GM23338 (cell line): ENCODE measurements around the gene MYO6. TPM values are rescaled to one million over a fixed set of nuclear protein-coding genes. Genes with fewer than 3 reads are reported as not detected.

Experiments used
- ATAC-seq: fragments of 200-7000 bp; cut with Tn5 transposase; 3 replicates; pipeline ENCODE4 v1.9.1; 2020
- DNase-seq: peaks from one replicate; pipeline ENCODE4 v3.0.0-alpha.2; 2015; ENCODE audit warnings: low spot score
- H2AFZ ChIP-seq: fragments of 200-600 bp; sonication (generic); 2 replicates; pipeline ENCODE4 v1.8.0; 2016; ENCODE audit warnings: antibody characterized with exemption, mild to moderate bottlenecking, moderate library complexity
- H3F3A ChIP-seq: fragments of 200-600 bp; sonication (generic); replicated peaks from 2 replicates; pipeline ENCODE4 v1.8.0; 2017; ENCODE audit warnings: antibody characterized with exemption, mixed run types, low read depth
- H3K27ac ChIP-seq: fragments of 200-600 bp; sonication (generic); 2 replicates; pipeline ENCODE4 v1.6.1; 2016; ENCODE audit warnings: low read depth
- H3K27me3 ChIP-seq: fragments of 200-600 bp; sonication (generic); 2 replicates; pipeline ENCODE4 v1.8.0; 2016; ENCODE audit warnings: mild to moderate bottlenecking, mixed run types, moderate library complexity; ENCODE audit not compliant: insufficient read depth
- H3K36me3 ChIP-seq: fragments of 200-600 bp; sonication (generic); 2 replicates; pipeline ENCODE4 v1.8.0; 2016; ENCODE audit warnings: mild to moderate bottlenecking; ENCODE audit not compliant: insufficient read depth
- H3K4me1 ChIP-seq: fragments of 200-600 bp; sonication (generic); 2 replicates; pipeline ENCODE4 v1.8.0; 2016; ENCODE audit warnings: mild to moderate bottlenecking, moderate library complexity; ENCODE audit not compliant: insufficient read depth
- H3K4me2 ChIP-seq: fragments of 200-600 bp; sonication (generic); 2 replicates; pipeline ENCODE4 v1.7.1; 2017; ENCODE audit warnings: mixed run types
- H3K4me3 ChIP-seq: fragments of 200-600 bp; sonication (generic); 2 replicates; pipeline ENCODE4 v1.6.1; 2016; ENCODE audit warnings: mixed run types
- H3K79me2 ChIP-seq: fragments of 200-600 bp; sonication (generic); replicated peaks from 2 replicates; pipeline ENCODE4 v1.8.0; 2017; ENCODE audit warnings: mild to moderate bottlenecking; ENCODE audit not compliant: insufficient read depth
- H3K9me2 ChIP-seq: fragments of 200-600 bp; sonication (generic); 2 replicates; pipeline ENCODE4 v1.8.0; 2017; ENCODE audit not compliant: insufficient read depth
- H4K20me1 ChIP-seq: fragments of 200-600 bp; sonication (generic); replicated peaks from 2 replicates; pipeline ENCODE4 v1.8.0; 2017; ENCODE audit warnings: mild to moderate bottlenecking; ENCODE audit not compliant: insufficient read depth
- H3K27ac Mint-ChIP-seq: 2 replicates; pipeline ENCODE4 v1.8.0; 2020; ENCODE audit warnings: inconsistent platforms, mild to moderate bottlenecking, moderate library complexity, mixed read lengths
- H3K27me3 Mint-ChIP-seq: 3 replicates; pipeline ENCODE4 v1.8.0; 2022; ENCODE audit warnings: low read depth, mild to moderate bottlenecking, moderate library complexity, mixed read lengths, inconsistent platforms; ENCODE audit not compliant: insufficient read depth, poor library complexity
- H3K36me3 Mint-ChIP-seq: 3 replicates; pipeline ENCODE4 v1.8.0; 2021; ENCODE audit warnings: low read depth, mild to moderate bottlenecking, inconsistent platforms, moderate library complexity, mixed read lengths
- H3K4me1 Mint-ChIP-seq: 3 replicates; pipeline ENCODE4 v1.8.0; 2020; ENCODE audit warnings: mild to moderate bottlenecking, inconsistent platforms, mixed read lengths
- H3K4me3 Mint-ChIP-seq: 3 replicates; pipeline ENCODE4 v1.8.0; 2021; ENCODE audit warnings: moderate library complexity, mild to moderate bottlenecking, inconsistent platforms, mixed read lengths
- H3K9me3 Mint-ChIP-seq: 3 replicates; pipeline ENCODE4 v1.8.0; 2020; ENCODE audit warnings: moderate library complexity, mild to moderate bottlenecking, inconsistent platforms, mixed read lengths
- CREB1 ChIP-seq: fragments of 250-450 bp; sonication (Bioruptor Pico); IDR thresholded peaks from 2 replicates; pipeline ENCODE4 v1.5.0; 2020; ENCODE audit warnings: low read depth, mild to moderate bottlenecking, moderate library complexity
- EZH2 ChIP-seq: fragments of 200-600 bp; sonication (generic); IDR thresholded peaks from one replicate; pipeline ENCODE4 v1.8.0; 2017; ENCODE audit warnings: antibody characterized with exemption, mild to moderate bottlenecking, low read depth; ENCODE audit not compliant: unreplicated experiment
- EZH2phosphoT487 ChIP-seq: fragments of 200-600 bp; sonication (generic); IDR thresholded peaks from one replicate; pipeline ENCODE4 v1.8.1; 2018; ENCODE audit warnings: antibody characterized with exemption; ENCODE audit not compliant: unreplicated experiment
- JUNB ChIP-seq: IDR thresholded peaks from one replicate; pipeline ENCODE4 v1.6.1; 2016; ENCODE audit warnings: antibody characterized with exemption; ENCODE audit not compliant: unreplicated experiment
- POLR2AphosphoS5 ChIP-seq: IDR thresholded peaks from 2 replicates; pipeline ENCODE4 v1.6.1; 2016; ENCODE audit warnings: antibody characterized with exemption, low read depth
- STAT1 ChIP-seq: IDR thresholded peaks from one replicate; pipeline ENCODE4 v1.6.1; 2016; ENCODE audit warnings: antibody characterized with exemption; ENCODE audit not compliant: unreplicated experiment
- ZNF114 ChIP-seq: fragments of 250-450 bp; sonication (Bioruptor Pico); IDR thresholded peaks from 2 replicates; pipeline ENCODE4 v1.5.0; 2020; ENCODE audit warnings: mild to moderate bottlenecking, moderate library complexity
- ZNF331 ChIP-seq: fragments of 250-450 bp; sonication (Bioruptor Pico); IDR thresholded peaks from 2 replicates; pipeline ENCODE4 v1.5.0; 2020; ENCODE audit warnings: low read depth, mild to moderate bottlenecking, moderate library complexity
- ZNF462 ChIP-seq: fragments of 250-450 bp; sonication (Bioruptor Pico); IDR thresholded peaks from 2 replicates; pipeline ENCODE4 v1.5.0; 2020; ENCODE audit warnings: mild to moderate bottlenecking, moderate library complexity
- polyA plus RNA-seq: library from polyadenylated mRNA; unstranded; fragments of >200 nt; fragmentation: Nextera tagmentation; extraction: Ambion mirVana; gene quantifications from 2 replicates; pipeline ENCODE4 v1.2.1, GENCODE V29; 2016
- total RNA-seq: library from RNA; depleted of rRNA; stranded (reverse); fragments of >200 nt; shearing (Covaris generic); gene quantifications from 2 replicates; pipeline ENCODE4 v1.2.3, GENCODE V29; 2014
- TF ChIP-seq, protein P1 (sequence below): IDR thresholded peaks from 2 replicates; pipeline ENCODE4 v1.6.1; 2016; ENCODE audit warnings: antibody characterized with exemption
- TF ChIP-seq, protein P2 (sequence below), 2 experiments: fragments of 200-600 bp in 1 of 2; sonication (generic) in 1 of 2; conservative IDR thresholded peaks; 2 replicates each; pipeline versions ENCODE4 v1.5.1 to v1.6.1; 2016 to 2017; ENCODE audit warnings: antibody characterized with exemption in 2 of 2, low read depth in 2 of 2, mild to moderate bottlenecking in 2 of 2, moderate library complexity in 1 of 2

The MYO6 gene
- total and polyA plus RNA-seq, 2 experiments from 2014 or later = 21.8 to 33.0 TPM

- Histone ChIP-seq H3K27me3 (no peaks in the 10 kb centered on the region), H4K20me1 (no peaks in the 10 kb centered on the region), H3F3A (no peaks in the 10 kb centered on the region), H3K9me2 (peaks cover 7% of the 10 kb centered on the region), H3K36me3 (no peaks in the 10 kb centered on the region), H3K27ac (no peak overlapping the region), H3K79me2 (no peaks in the 10 kb centered on the region), H3K4me3 (no peak overlapping the region), H3K4me2 (no peak overlapping the region), H3K4me1 (no peaks in the 10 kb centered on the region; the same call in 1 of the 2 replicates), H2AFZ (no peak overlapping the region)
- no peak overlapping the region for H3K4me3 Mint-ChIP-seq
- H3K4me1 Mint-ChIP-seq = peaks cover 14% of the 10 kb centered on the region
- peaks cover 5% of the 10 kb centered on the region for H3K27me3 Mint-ChIP-seq
- H3K36me3 Mint-ChIP-seq = no peaks in the 10 kb centered on the region
- no peaks in the 10 kb centered on the region for H3K9me3 Mint-ChIP-seq
- no peak overlapping the region for H3K27ac Mint-ChIP-seq
- ATAC-seq (no peak), DNase-seq (no peak)
- no peak for TF ChIP-seq ZNF462 (CRISPR knock-in tag)
- no peak for TF ChIP-seq EZH2
- TF ChIP-seq JUNB = no peak
Observed at GRCh38 chr6:75947935-75948334, 198.9 kb downstream of the MYO6 start.

DNA sequence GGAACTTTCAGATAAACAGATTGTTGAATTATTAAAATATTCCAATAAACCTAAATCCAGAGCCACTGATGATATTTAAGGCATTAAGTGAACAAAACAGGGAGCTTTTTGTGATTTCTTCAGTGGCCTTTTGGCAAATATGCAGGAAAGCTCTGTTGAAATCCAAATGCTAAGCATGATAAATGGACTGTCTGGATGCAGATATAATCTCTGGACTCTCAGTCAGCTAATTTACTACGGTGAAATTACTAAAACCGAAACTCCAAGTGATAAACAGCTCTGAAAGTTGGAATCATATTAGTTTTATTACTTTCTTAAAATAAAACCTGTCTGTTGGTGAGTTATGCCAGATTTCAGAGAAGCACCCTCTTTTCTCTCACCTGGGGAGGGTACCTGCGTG lies 203.1 kb downstream of the MYO6 start:
- Histone ChIP-seq H3K9me2 (peaks cover 7% of the 10 kb centered on the region), H3K4me3 (no peak overlapping the region), H2AFZ (no peak overlapping the region), H3K4me2 (no peak overlapping the region), H3K27me3 (no peaks in the 10 kb centered on the region), H3F3A (no peaks in the 10 kb centered on the region), H3K4me1 (no peaks in the 10 kb centered on the region; the same call in 1 of the 2 replicates), H4K20me1 (no peaks in the 10 kb centered on the region), H3K27ac (no peak overlapping the region), H3K36me3 (no peaks in the 10 kb centered on the region), H3K79me2 (no peaks in the 10 kb centered on the region)
- no peaks in the 10 kb centered on the region for H3K36me3 Mint-ChIP-seq
- H3K27me3 Mint-ChIP-seq = no peaks in the 10 kb centered on the region
- H3K4me3 Mint-ChIP-seq = no peak overlapping the region
- H3K27ac Mint-ChIP-seq = no peak overlapping the region
- ATAC-seq = no peak
- TF ChIP-seq JUNB (no peak), ZNF114 (CRISPR knock-in tag) (no peak), STAT1 (no peak), EZH2 (no peak), EZH2phosphoT487 (no peak), CREB1 (no peak), POLR2AphosphoS5 (no peak), ZNF331 (CRISPR knock-in tag) (no peak)
- TF ChIP-seq, protein P1, sequence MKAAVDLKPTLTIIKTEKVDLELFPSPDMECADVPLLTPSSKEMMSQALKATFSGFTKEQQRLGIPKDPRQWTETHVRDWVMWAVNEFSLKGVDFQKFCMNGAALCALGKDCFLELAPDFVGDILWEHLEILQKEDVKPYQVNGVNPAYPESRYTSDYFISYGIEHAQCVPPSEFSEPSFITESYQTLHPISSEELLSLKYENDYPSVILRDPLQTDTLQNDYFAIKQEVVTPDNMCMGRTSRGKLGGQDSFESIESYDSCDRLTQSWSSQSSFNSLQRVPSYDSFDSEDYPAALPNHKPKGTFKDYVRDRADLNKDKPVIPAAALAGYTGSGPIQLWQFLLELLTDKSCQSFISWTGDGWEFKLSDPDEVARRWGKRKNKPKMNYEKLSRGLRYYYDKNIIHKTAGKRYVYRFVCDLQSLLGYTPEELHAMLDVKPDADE = no peak
- TF ChIP-seq, protein P2, sequence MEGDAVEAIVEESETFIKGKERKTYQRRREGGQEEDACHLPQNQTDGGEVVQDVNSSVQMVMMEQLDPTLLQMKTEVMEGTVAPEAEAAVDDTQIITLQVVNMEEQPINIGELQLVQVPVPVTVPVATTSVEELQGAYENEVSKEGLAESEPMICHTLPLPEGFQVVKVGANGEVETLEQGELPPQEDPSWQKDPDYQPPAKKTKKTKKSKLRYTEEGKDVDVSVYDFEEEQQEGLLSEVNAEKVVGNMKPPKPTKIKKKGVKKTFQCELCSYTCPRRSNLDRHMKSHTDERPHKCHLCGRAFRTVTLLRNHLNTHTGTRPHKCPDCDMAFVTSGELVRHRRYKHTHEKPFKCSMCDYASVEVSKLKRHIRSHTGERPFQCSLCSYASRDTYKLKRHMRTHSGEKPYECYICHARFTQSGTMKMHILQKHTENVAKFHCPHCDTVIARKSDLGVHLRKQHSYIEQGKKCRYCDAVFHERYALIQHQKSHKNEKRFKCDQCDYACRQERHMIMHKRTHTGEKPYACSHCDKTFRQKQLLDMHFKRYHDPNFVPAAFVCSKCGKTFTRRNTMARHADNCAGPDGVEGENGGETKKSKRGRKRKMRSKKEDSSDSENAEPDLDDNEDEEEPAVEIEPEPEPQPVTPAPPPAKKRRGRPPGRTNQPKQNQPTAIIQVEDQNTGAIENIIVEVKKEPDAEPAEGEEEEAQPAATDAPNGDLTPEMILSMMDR (conservative IDR thresholded peaks at IDR 0.05; ENCODE audit: low read depth in 2 of 2) = no peak
- H3K9me3 Mint-ChIP-seq = no peaks in the 10 kb centered on the region; the same call in 1 of the 3 replicates
- peaks cover 2% of the 10 kb centered on the region; the same call in 2 of the 3 replicates for H3K4me1 Mint-ChIP-seq
- DNase-seq = no peak
